ENCODE measurements around the gene HOXC6.
"Not testable (repeated sequence)": the region's sequence is repeated elsewhere in the genome, so short reads cannot be mapped to it uniquely, and the experiment has no call there.

GRCh38 chr12:54079115-54079514 lies 50.9 kb downstream of the HOXC6 start:
- not testable (repeated sequence) for TF ChIP-seq ZC3H10, ZFP30 (CRISPR knock-in tag; IDR thresholded peaks at IDR 0.05)

Data from SK-N-SH treated with all-trans-retinoic acid at 6 μM for 48 hours (cell line).